ENCODE results near the gene VCPKMT.

VCPKMT gene

GRCh38 chr14:50062438-50063085, 53.8 kb downstream of the VCPKMT start:
- DNase-seq: peak in 2 of 3 donors; percentile 91
- CTCF ChIA-PET: interaction anchor here (0.6 to 3.5 kb wide), 11 partner anchors 10 to 201 kb away, joined by 3 to 20 read pairs (median 5); no protein-coding TSS in a partner anchor
- Histone ChIP-seq H3K27ac (ENCODE audit: insufficient read depth in 1 of 2, low read depth in 1 of 2, low read length in 2 of 2, poor library complexity in 1 of 2, severe bottlenecking in 2 of 2) (peak overlapping the region in 1 of 2 experiments; percentile 69), H3K36me3 (ENCODE audit: control insufficient read depth in 4 of 4, insufficient read depth in 4 of 4, low read length in 3 of 4) (no peaks in the 10 kb centered on the region), H3K9me3 (ENCODE audit: control extremely low read depth in 1 of 5, control insufficient read depth in 4 of 5, insufficient read depth in 2 of 5, low read depth in 1 of 5, low read length in 4 of 5) (no peaks in the 10 kb centered on the region), H3K27me3 (replicated peaks in 2 of 5; ENCODE audit: control insufficient read depth in 4 of 5, insufficient read depth in 5 of 5, low read length in 4 of 5) (no peaks in the 10 kb centered on the region), H3K4me3 (ENCODE audit: control insufficient read depth in 1 of 7, extremely low read depth in 1 of 7, insufficient read depth in 4 of 7, low read depth in 2 of 7, low read length in 6 of 7) (peak overlapping the region in 3 of 7 experiments; percentile 35 to 58 (median 45)), H3K4me1 (ENCODE audit: control extremely low read depth in 1 of 4, control insufficient read depth in 4 of 4, insufficient read depth in 4 of 4, low read length in 3 of 4) (peaks cover 25 to 75% (median 61%) of the 10 kb centered on the region in 4 experiments)
- POLR2A ChIA-PET: interaction anchor here (0.5 to 1.0 kb wide), 2 partner anchors 169 to 174 kb away, joined by 3 to 6 read pairs; no protein-coding TSS in a partner anchor
- 100% methylated on average over 1 of the region's 7 CpGs for WGBS (ENCODE audit: insufficient coverage)

GRCh38 chr14:50061664-50062437, 54.5 kb downstream of the VCPKMT start:
- ChIA-PET CTCF (interaction anchor here (0.6 to 3.5 kb wide), 14 partner anchors 11 to 200 kb away, joined by 3 to 20 read pairs (median 4); no protein-coding TSS in a partner anchor), POLR2A (interaction anchor here (0.5 to 1.0 kb wide), 5 partner anchors 23 to 173 kb away, joined by 3 to 6 read pairs (median 3); no protein-coding TSS in a partner anchor)
- 17% methylated on average over 5 of the region's 11 CpGs for WGBS (ENCODE audit: insufficient coverage)
- no peaks in the 10 kb centered on the region for H3K9me3 ChIP-seq (ENCODE audit: control extremely low read depth in 1 of 5, control insufficient read depth in 4 of 5, insufficient read depth in 2 of 5, low read depth in 1 of 5, low read length in 4 of 5)
- peak overlapping the region in 3 of 7 experiments; percentile 45 to 58 (median 46) for H3K4me3 ChIP-seq (ENCODE audit: control insufficient read depth in 1 of 7, extremely low read depth in 1 of 7, insufficient read depth in 4 of 7, low read depth in 2 of 7, low read length in 6 of 7)
- H3K27me3 ChIP-seq (replicated peaks in 2 of 5; ENCODE audit: control insufficient read depth in 4 of 5, insufficient read depth in 5 of 5, low read length in 4 of 5): no peaks in the 10 kb centered on the region
- peak overlapping the region; percentile 16 to 69 for H3K27ac ChIP-seq (ENCODE audit: insufficient read depth in 1 of 2, low read depth in 1 of 2, low read length in 2 of 2, poor library complexity in 1 of 2, severe bottlenecking in 2 of 2)
- DNase-seq: peak; percentile 70 to 96 (median 94)
- peaks cover 25 to 82% (median 66%) of the 10 kb centered on the region in 4 experiments for H3K4me1 ChIP-seq (ENCODE audit: control extremely low read depth in 1 of 4, control insufficient read depth in 4 of 4, insufficient read depth in 4 of 4, low read length in 3 of 4)
- no peaks in the 10 kb centered on the region for H3K36me3 ChIP-seq (ENCODE audit: control insufficient read depth in 4 of 4, insufficient read depth in 4 of 4, low read length in 3 of 4)

DNA sequence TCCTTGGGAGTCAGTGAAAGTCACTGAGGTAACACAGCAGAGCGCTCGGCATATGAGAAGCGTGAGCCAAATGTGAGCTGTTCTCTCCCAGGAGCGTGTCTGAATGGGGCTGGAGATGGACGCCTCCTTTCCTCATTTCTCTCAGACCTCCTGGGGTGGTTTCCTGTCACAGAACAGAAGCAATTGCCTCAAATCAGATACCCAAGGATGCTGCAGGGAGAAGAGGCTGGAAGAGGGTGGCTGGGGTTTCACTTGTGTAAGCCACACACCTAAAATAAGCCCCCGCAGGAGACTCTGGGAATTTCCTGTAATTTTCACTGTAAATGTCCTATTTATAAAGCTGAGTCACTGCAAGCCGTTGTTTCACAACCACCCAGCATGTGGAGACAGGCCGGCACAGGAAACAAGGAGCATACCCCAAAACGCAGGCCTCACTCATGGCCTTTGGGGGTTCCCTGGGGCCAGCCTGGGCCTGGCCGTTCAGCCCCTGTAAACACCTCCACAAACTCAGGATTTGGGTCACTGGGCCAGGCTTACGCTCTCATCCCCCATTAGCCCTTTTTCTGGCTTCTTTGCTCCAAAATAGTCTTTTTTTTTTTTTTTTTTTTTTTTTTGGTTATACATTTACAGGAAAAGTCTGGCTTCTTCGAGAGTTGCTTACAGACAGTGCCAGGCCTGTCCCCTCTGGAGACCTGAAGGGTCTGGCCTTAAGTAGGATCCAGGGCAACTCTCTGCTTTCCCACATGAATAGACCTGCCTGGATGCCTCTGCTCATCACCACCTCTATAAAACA, 55.3 kb downstream of the VCPKMT start:
- ChIA-PET CTCF (interaction anchor here (0.8 to 3.5 kb wide), 14 partner anchors 10 to 199 kb away, joined by 3 to 20 read pairs (median 5); no protein-coding TSS in a partner anchor), POLR2A (interaction anchor here (0.8 to 1.0 kb wide), 3 partner anchors 22 to 60 kb away, joined by 3 read pairs; no protein-coding TSS in a partner anchor)
- H3K4me1 ChIP-seq (ENCODE audit: control extremely low read depth in 1 of 4, control insufficient read depth in 4 of 4, insufficient read depth in 4 of 4, low read length in 3 of 4): peaks cover 25 to 90% (median 71%) of the 10 kb centered on the region in 4 experiments
- peak overlapping the region; percentile 16 to 69 for H3K27ac ChIP-seq (ENCODE audit: insufficient read depth in 1 of 2, low read depth in 1 of 2, low read length in 2 of 2, poor library complexity in 1 of 2, severe bottlenecking in 2 of 2)
- 2% methylated on average over 9 of the region's 12 CpGs for WGBS (ENCODE audit: insufficient coverage)
- no peaks in the 10 kb centered on the region for H3K27me3 ChIP-seq (replicated peaks in 2 of 5; ENCODE audit: control insufficient read depth in 4 of 5, insufficient read depth in 5 of 5, low read length in 4 of 5)
- H3K4me3 ChIP-seq (ENCODE audit: control insufficient read depth in 1 of 7, extremely low read depth in 1 of 7, insufficient read depth in 4 of 7, low read depth in 2 of 7, low read length in 6 of 7): peak overlapping the region in 4 of 7 experiments; percentile 12 to 46 (median 22)
- DNase-seq: peak; percentile 75 to 94 (median 92)
- no peaks in the 10 kb centered on the region for H3K36me3 ChIP-seq (ENCODE audit: control insufficient read depth in 4 of 4, insufficient read depth in 4 of 4, low read length in 3 of 4)
- H3K9me3 ChIP-seq (ENCODE audit: control extremely low read depth in 1 of 5, control insufficient read depth in 4 of 5, insufficient read depth in 2 of 5, low read depth in 1 of 5, low read length in 4 of 5): no peaks in the 10 kb centered on the region

- H3K9me3 ChIP-seq (ENCODE audit: control extremely low read depth in 1 of 5, control insufficient read depth in 4 of 5, insufficient read depth in 2 of 5, low read depth in 1 of 5, low read length in 4 of 5): no peaks in the 10 kb centered on the region
- no peaks in the 10 kb centered on the region for H3K27me3 ChIP-seq (replicated peaks in 2 of 5; ENCODE audit: control insufficient read depth in 4 of 5, insufficient read depth in 5 of 5, low read length in 4 of 5)
- WGBS (ENCODE audit: insufficient coverage): 69% methylated on average over 11 of the region's 13 CpGs
- H3K4me3 ChIP-seq (ENCODE audit: control insufficient read depth in 1 of 7, extremely low read depth in 1 of 7, insufficient read depth in 4 of 7, low read depth in 2 of 7, low read length in 6 of 7): peak overlapping the region in 2 of 7 experiments; percentile 8 to 29
- peak overlapping the region in 1 of 2 experiments; percentile 69 for H3K27ac ChIP-seq (ENCODE audit: insufficient read depth in 1 of 2, low read depth in 1 of 2, low read length in 2 of 2, poor library complexity in 1 of 2, severe bottlenecking in 2 of 2)
- ChIA-PET POLR2A (no interaction called here), CTCF (interaction anchor here (0.8 to 3.5 kb wide), 12 partner anchors 8 to 198 kb away, joined by 3 to 20 read pairs (median 3); no protein-coding TSS in a partner anchor)
- peaks cover 25 to 87% (median 70%) of the 10 kb centered on the region in 4 experiments for H3K4me1 ChIP-seq (ENCODE audit: control extremely low read depth in 1 of 4, control insufficient read depth in 4 of 4, insufficient read depth in 4 of 4, low read length in 3 of 4)
- no peak for DNase-seq
- no peaks in the 10 kb centered on the region for H3K36me3 ChIP-seq (ENCODE audit: control insufficient read depth in 4 of 4, insufficient read depth in 4 of 4, low read length in 3 of 4)
Measured at GRCh38 chr14:50059763-50060616, 56.4 kb downstream of the VCPKMT start.

Data from common myeloid progenitor, CD34-positive (primary cell).